Central memory CD4-positive, alpha-beta T cell (primary cell): ENCODE measurements around the gene PSAPL1.

ENCODE experiments used
- DNase-seq: peaks from one replicate; pipeline ENCODE4 v3.0.0; 2022

Gene PSAPL1

GRCh38 chr4:7395645-7396044, 39.1 kb downstream of the PSAPL1 start:
- DNase-seq: no peak

- DNase-seq: no peak
Measured at GRCh38 chr4:7394681-7395451, 39.9 kb downstream of the PSAPL1 start.

- no peak for DNase-seq
Measured at GRCh38 chr4:7393601-7394575, 40.8 kb downstream of the PSAPL1 start.

GRCh38 chr4:7392438-7393421, 42.0 kb downstream of the PSAPL1 start:
- DNase-seq: no peak

DNA sequence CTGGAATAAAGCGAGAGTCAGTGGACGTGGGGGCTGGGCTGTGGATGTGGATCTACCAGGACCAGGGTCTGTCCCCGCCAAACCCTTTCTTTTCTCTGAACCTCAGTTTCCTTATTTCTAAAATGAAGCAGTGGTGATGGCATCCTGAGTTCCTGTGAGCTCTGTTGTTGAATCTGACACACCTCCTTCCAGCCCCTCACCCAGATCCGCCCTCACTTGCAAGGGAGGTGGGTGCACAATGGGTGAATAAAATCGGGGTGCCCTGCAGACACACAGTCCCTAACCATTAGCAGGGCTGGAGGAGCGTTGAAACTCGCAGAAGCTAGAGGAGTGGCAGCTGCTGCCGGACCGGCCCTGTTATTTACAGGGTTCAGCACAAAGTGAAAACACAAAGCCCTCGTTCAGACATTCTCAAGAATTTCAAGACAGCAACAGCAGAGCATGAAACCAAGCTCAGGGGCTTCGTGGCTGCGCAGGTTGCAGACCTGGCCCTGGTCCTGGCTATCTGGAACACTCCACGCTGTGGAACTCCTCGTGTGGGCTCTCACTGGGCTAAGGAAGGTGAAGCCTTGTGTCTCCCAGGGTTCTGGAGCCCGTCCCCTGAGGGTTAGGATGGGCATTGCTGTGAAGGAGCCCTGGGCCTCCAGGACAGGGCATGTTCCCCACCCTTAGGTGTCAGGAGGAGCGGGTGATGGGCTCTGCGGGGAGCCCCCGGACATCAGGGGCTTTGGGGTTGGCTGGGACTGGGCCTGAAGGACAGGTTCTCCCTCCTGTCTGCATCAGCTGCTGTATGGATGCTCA, 42.9 kb downstream of the PSAPL1 start:
- no peak for DNase-seq

GRCh38 chr4:7390906-7391636, 43.7 kb downstream of the PSAPL1 start:
- DNase-seq: no peak

GRCh38 chr4:7390336-7390735, 44.4 kb downstream of the PSAPL1 start:
- DNase-seq: no peak

DNA sequence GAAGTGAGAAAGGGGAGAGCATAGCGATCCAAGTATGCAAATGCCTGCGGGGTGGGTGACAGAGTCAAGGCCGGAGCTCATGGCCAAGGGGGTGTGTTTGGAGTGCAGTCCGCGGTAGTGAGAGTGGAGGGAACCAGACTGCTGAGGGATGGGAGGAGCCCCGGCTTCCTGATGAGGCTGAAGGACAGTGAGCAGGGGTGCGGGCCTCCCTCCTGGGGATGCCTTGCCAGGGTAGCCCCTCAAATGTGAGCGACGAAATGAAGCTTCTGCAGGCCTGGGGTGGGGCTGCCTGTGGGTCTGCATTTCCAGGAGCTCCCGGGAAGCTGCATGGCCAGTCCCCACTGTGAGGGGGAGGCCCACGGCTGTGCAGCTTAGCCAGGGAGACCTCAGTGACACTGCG, 45.0 kb downstream of the PSAPL1 start:
- no peak for DNase-seq

- DNase-seq: no peak
Measured at GRCh38 chr4:7389101-7389701, 45.5 kb downstream of the PSAPL1 start.

DNA sequence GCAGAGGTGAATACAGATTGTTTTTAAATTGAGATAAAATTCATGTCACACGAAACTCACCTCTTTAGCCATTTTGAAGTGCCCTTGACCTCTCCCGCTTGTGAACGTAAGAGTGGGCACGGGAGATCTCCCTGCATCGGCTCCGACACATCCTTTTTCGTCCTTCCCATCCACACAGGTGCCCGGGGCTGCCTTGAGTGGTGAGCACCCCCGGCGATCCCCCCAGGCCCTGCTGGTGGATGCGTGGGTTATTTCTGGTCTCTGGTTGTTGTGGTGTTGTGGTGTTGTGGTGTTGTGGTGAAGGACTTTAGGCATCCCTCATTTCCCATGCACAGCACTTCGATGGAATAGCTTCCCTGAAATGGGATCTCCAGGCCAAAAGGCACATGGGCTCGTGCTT, 46.1 kb downstream of the PSAPL1 start:
- DNase-seq: no peak

GRCh38 chr4:7387925-7388324, 46.8 kb downstream of the PSAPL1 start:
- DNase-seq: no peak

- no peak for DNase-seq
Measured at GRCh38 chr4:7384929-7385890, 49.5 kb downstream of the PSAPL1 start.

GRCh38 chr4:7384003-7384928, 50.5 kb downstream of the PSAPL1 start:
- no peak for DNase-seq

DNA sequence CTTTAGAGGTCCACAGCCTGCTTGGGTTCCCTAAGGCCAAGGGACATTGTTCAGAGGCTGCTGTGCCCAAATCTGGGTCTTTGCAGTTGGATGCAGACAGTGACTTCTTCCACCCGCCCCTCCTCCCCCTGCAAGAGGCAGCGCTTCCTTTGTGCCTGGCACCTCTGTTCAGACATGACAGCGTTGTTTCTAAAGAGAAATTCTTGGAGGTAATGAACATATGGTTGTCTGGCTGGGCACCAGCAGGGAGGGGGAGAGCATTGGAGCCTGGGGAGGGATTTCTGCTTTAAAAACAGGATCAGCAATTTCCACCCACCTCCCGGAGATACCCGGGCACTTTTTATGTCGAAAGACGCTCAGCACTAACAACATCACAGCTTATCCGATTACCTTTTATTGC, 51.5 kb downstream of the PSAPL1 start:
- DNase-seq: no peak

DNA sequence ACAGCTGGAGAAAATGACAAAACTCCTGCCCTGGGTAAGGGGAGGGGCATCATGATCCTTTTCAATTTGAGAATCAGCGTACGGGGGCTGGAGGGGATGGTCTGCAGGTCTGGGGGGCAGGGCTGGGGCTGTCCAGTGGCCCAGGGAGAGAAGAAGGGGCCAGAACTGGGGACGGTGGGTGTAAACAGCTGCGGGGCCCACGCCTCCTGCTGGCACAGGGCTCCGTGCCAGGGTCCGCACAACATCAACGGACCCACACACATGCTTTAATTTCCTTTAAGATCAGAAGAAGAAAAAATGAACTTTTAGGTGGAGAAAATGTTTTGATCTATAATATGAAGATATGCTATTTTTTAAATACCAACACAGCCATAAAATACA, 52.1 kb downstream of the PSAPL1 start:
- DNase-seq: no peak

GRCh38 chr4:7381890-7382633, 52.7 kb downstream of the PSAPL1 start:
- DNase-seq: no peak

GRCh38 chr4:7381221-7381889, 53.4 kb downstream of the PSAPL1 start:
- no peak for DNase-seq
